LNCAP (cell line): ENCODE data around the gene AGTR1.

ENCODE experiments used
- TF ChIP-seq, protein P1 (sequence below): fragments of 450-650 bp; IDR thresholded peaks from 2 replicates; pipeline ENCODE4 v1.5.1; 2017; ENCODE audit warnings: mild to moderate bottlenecking

The AGTR1 gene

DNA sequence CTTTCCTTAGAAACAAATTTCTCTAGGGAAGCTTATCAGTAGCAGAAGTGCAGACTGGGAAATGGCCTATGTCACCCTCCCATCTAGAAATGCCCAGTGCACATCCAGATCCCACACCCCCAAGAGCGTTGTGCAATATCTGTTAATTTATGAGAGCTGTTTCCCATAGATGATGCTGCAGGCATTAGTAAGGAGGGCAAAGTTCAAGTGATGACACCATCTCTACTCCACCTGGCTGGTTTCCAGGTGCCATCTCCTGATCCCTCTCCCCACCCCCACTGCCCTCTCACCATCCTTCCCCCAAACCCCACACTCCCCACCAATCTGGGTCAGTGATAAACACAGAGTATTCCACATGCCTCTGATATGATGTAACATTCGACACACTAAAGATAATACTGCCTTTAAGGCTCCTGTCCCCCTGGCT is 39.4 kb downstream of the AGTR1 start:
- TF ChIP-seq, protein P1, sequence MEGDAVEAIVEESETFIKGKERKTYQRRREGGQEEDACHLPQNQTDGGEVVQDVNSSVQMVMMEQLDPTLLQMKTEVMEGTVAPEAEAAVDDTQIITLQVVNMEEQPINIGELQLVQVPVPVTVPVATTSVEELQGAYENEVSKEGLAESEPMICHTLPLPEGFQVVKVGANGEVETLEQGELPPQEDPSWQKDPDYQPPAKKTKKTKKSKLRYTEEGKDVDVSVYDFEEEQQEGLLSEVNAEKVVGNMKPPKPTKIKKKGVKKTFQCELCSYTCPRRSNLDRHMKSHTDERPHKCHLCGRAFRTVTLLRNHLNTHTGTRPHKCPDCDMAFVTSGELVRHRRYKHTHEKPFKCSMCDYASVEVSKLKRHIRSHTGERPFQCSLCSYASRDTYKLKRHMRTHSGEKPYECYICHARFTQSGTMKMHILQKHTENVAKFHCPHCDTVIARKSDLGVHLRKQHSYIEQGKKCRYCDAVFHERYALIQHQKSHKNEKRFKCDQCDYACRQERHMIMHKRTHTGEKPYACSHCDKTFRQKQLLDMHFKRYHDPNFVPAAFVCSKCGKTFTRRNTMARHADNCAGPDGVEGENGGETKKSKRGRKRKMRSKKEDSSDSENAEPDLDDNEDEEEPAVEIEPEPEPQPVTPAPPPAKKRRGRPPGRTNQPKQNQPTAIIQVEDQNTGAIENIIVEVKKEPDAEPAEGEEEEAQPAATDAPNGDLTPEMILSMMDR, result no peak

DNA sequence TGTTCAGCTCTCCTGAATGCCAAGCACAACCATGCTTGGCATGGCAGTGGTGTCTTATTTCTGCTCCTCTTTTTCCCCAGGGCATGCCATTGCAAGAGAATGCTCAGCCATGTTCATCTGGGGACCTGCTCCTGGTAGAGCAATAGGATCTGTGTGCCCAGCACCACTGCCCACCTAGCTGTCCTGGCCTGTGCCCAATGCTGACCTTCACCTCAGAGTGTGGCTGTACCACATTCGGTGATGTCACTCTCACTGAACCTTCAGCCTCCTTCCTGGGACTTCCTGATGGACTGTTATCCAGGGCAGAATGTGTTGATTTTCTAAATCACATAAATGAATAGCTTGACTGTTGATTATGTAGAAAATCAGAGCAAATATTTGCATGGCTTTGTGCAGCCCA is 42.0 kb downstream of the AGTR1 start:
- TF ChIP-seq, protein P1, result no peak

DNA sequence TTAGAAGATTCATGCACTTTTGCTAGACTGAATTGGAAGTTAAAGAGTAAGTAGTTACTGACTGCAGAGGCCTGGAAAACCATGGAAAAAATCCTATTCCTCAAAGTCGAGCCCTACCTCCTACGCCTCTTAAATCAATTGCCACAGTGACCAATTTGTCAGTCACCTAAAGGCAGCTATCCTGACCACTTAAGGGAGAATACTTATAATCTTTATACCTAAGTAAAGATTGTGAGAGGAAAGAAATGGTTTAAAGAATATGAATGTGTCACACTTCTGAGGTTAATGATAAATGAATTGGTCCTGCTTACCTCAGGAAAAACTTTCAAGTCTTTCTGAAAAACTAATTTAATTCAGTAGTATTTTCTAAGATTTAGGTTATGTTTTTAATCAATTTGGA is 42.6 kb downstream of the AGTR1 start:
- TF ChIP-seq, protein P1, result no peak

DNA sequence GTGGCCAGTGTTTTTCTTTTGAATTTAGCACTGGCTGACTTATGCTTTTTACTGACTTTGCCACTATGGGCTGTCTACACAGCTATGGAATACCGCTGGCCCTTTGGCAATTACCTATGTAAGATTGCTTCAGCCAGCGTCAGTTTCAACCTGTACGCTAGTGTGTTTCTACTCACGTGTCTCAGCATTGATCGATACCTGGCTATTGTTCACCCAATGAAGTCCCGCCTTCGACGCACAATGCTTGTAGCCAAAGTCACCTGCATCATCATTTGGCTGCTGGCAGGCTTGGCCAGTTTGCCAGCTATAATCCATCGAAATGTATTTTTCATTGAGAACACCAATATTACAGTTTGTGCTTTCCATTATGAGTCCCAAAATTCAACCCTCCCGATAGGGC is 43.5 kb downstream of the AGTR1 start:
- TF ChIP-seq, protein P1, result no peak

- TF ChIP-seq, protein P1, result no peak
Observed at GRCh38 chr3:148742118-148742517, 44.4 kb downstream of the AGTR1 start.

DNA sequence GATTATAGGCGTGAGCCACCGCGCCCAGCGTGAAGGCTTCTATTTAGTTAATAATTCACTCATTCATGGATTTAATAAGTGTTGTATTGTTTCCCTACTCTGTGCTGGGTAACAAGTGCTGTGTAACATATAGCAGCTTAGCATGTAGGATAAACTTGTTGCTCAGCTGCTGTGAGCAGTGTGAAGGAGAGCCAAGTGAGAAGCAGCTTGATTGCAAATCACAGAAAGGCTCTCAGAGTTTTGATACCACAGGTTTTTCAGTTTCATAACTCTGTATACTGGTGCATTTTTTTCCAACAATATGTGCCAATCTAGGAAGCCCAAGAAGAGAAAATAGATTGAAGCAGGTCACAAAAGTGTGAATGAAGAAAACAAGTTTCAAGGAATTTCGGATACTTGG is 48.4 kb downstream of the AGTR1 start:
- TF ChIP-seq, protein P1, result no peak

GRCh38 chr3:148748283-148748682 is 50.6 kb downstream of the AGTR1 start:
- TF ChIP-seq, protein P1, result no peak

DNA sequence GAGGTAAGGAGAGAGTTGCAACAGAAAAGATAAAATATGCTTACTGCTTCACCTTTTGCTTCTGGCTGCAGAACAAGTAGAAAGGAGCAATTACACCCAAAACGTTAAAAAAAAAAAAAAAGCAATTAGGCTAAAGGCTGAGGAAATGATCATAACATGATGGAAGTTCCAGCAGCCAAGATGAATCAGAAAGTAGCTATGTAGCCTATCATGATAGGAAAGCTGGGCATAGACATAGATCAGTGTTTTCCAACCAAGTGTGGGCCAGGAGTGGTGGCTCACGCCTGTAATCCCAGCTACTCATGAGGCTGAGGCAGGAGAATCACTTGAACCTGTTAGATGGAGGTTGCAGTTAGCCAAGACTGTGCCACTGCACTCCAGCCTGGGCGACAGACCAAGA is 52.6 kb downstream of the AGTR1 start:
- TF ChIP-seq, protein P1, result no peak
